HepG2 (cell line): Measurements from ENCODE around the gene TXNL4A. TPM values are rescaled to one million over a fixed set of nuclear protein-coding genes. Genes with fewer than 3 reads are reported as not detected.

ENCODE experiments used
- ATAC-seq: fragments of 200-7000 bp; cut with Tn5 transposase; 3 replicates; pipeline ENCODE4 v1.9.1; 2020; ENCODE audit warnings: mild to moderate bottlenecking, moderate library complexity
- BruUV-seq: library from RNA; stranded (reverse); fragments of 400-500 nt; replicated peaks from 2 replicates; lab custom pipeline; 2021; lab: Mats Ljungman, UMichigan
- CTCF ChIA-PET: fragments of 300-600 bp; formaldehyde crosslinking; extraction: SDS; loops from one replicate; lab custom pipeline; 2021; ENCODE audit warnings: low total read pairs, inconsistent platforms, low intra/inter-chr PET ratio; lab: Yijun Ruan, JAX
- POLR2A ChIA-PET: fragments of 350-600 bp; sonication (Branson Sonifier 250); formaldehyde crosslinking; loops from one replicate; lab custom pipeline; 2020; ENCODE audit warnings: antibody characterized with exemption, inconsistent platforms; lab: Yijun Ruan, JAX
- DNase-seq: peaks from one replicate; pipeline ENCODE4 v3.0.0-alpha.2; 2015; ENCODE audit warnings: low spot score
- FAIRE-seq: peaks from 3 replicates; lab custom pipeline; 2011; peaks lifted over from hg19 to GRCh38; lab: Jason Lieb, UNC
- H2AFZ ChIP-seq: one replicate; pipeline ENCODE4 v1.6.1; 2011; ENCODE audit warnings: low read length, inconsistent platforms
- H3K27ac ChIP-seq: fragments of 300-600 bp; 3 replicates; pipeline ENCODE4 v1.8.0; 2011; ENCODE audit warnings: mixed run types, mild to moderate bottlenecking, mixed read lengths, low read length, inconsistent platforms; ENCODE audit not compliant: insufficient read depth; ENCODE audit errors: extremely low read length
- H3K27me3 ChIP-seq, 2 experiments: fragments of 200-600 bp in 1 of 2; 2 replicates in 1 of 2; 3 replicates in 1 of 2; pipeline versions ENCODE4 v1.6.0 to v1.8.0; 2011; ENCODE audit warnings: low read length in 2 of 2, mild to moderate bottlenecking in 2 of 2, moderate library complexity in 2 of 2, inconsistent platforms in 1 of 2; ENCODE audit not compliant: insufficient read depth in 2 of 2, control insufficient read depth in 1 of 2
- H3K36me3 ChIP-seq, 2 experiments: fragments of 200-600 bp in 1 of 2; replicated peaks in 1 of 2; 2 replicates in 1 of 2; 3 replicates in 1 of 2; pipeline versions ENCODE4 v1.5.1 to v1.8.0; 2011; ENCODE audit warnings: low read length in 2 of 2, inconsistent platforms in 1 of 2; ENCODE audit not compliant: insufficient read depth in 2 of 2, control insufficient read depth in 1 of 2
- H3K4me1 ChIP-seq: 2 replicates; pipeline ENCODE4 v1.5.1; 2012; ENCODE audit warnings: low read length, inconsistent platforms; ENCODE audit not compliant: insufficient read depth
- H3K4me2 ChIP-seq: 2 replicates; pipeline ENCODE4 v1.6.0; 2011; ENCODE audit warnings: low read depth, low read length, inconsistent platforms
- H3K4me3 ChIP-seq, 3 experiments: fragments of 200-600 bp in 1 of 3; sonication (generic), shearing (Covaris generic) in 1 of 3; replicated peaks in 1 of 3; 2 replicates each; pipeline ENCODE4 v1.5.1; 2011 to 2016; ENCODE audit warnings: low read length in 3 of 3, inconsistent platforms in 2 of 3, low read depth in 2 of 3, mild to moderate bottlenecking in 2 of 3, control low read depth in 1 of 3, mixed read lengths in 1 of 3; ENCODE audit not compliant: insufficient read depth in 1 of 3
- H3K79me2 ChIP-seq: one replicate; pipeline ENCODE4 v1.6.1; 2011; ENCODE audit warnings: low read length, inconsistent platforms; ENCODE audit not compliant: insufficient read depth
- H3K9ac ChIP-seq: 2 replicates; pipeline ENCODE4 v1.6.0; 2011; ENCODE audit warnings: mild to moderate bottlenecking, low read depth, low read length, inconsistent platforms; ENCODE audit not compliant: insufficient read depth
- H3K9me3 ChIP-seq: 2 replicates; pipeline ENCODE4 v1.5.1; 2012; ENCODE audit warnings: mild to moderate bottlenecking, low read length
- H4K20me1 ChIP-seq: 2 replicates; pipeline ENCODE4 v1.6.0; 2011; ENCODE audit warnings: inconsistent platforms, mild to moderate bottlenecking, low read length, moderate library complexity; ENCODE audit not compliant: insufficient read depth
- CEBPB ChIP-seq: IDR thresholded peaks from 2 replicates; pipeline ENCODE4 v1.6.1; 2011; ENCODE audit warnings: low read depth, low read length, improper control_type of control experiment, borderline replicate concordance
- DNMT1 ChIP-seq: sonication (generic); formaldehyde crosslinking; IDR thresholded peaks from 2 replicates; pipeline ENCODE4 v1.5.1; 2020; ENCODE audit warnings: mild to moderate bottlenecking, missing genetic modification reagents
- KLF16 ChIP-seq, 2 experiments: sonication (generic) in 1 of 2; formaldehyde crosslinking in 1 of 2; IDR thresholded peaks; 2 replicates each; pipeline versions ENCODE4 v1.6.1 to v1.8.0; 2016 to 2023; ENCODE audit warnings: missing genetic modification reagents in 2 of 2, missing compliant biosample characterization in 1 of 2
- SALL2 ChIP-seq: sonication (generic); formaldehyde crosslinking; IDR thresholded peaks from 2 replicates; pipeline ENCODE4 v1.8.1; 2023; ENCODE audit warnings: mild to moderate bottlenecking, missing genetic modification reagents, inconsistent platforms
- TAF15 ChIP-seq: fragments of 200-400 bp; formaldehyde crosslinking; IDR thresholded peaks from one replicate; pipeline ENCODE4 v1.6.1; 2018; ENCODE audit warnings: mild to moderate bottlenecking, low read depth, low read length; ENCODE audit not compliant: poor library complexity, severe bottlenecking
- TOE1 ChIP-seq: sonication (generic); formaldehyde crosslinking; IDR thresholded peaks from 2 replicates; pipeline ENCODE4 v1.4.0; 2020; ENCODE audit warnings: mild to moderate bottlenecking, missing genetic modification reagents
- WGBS: methylation state at CpG from one replicate; pipeline ENCODE4 v1.1.6; 2017; ENCODE audit warnings: low lambda C conversion rate; 5-methylcytosine and 5-hydroxymethylcytosine counted together
- in situ Hi-C: cut with HindIII; loops from 2 replicates; pipeline ENCODE4 v1.10.0; 2017; ENCODE audit warnings: low pct_unique_long_range_greater_than_20kb; ENCODE audit not compliant: extremely low pct_ligation_motif_present
- intact Hi-C: fragments of 100-400 bp; cut with micrococcal nuclease; formaldehyde crosslinking; loops from one replicate; pipeline ENCODE4 v1.10.0; 2022; ENCODE audit not compliant: unreplicated experiment
- polyA plus RNA-seq, 8 experiments: library from polyadenylated mRNA; depleted of rRNA in 3 of 8; stranded (reverse) in 7 of 8; unstranded in 1 of 8; fragments of >200 nt; fragmentation: Illumina TruSeq in 4 of 8; extraction: Trizol in 4 of 8; gene quantifications; 2 replicates each; pipeline versions ENCODE4 v1.2.1 to v1.2.3, GENCODE V29; 2011 to 2016; ENCODE audit warnings: low read depth in 4 of 8, missing spikeins in 1 of 8, mixed read lengths in 1 of 8; ENCODE audit not compliant: insufficient read depth in 1 of 8
- total RNA-seq, 5 experiments: library from RNA; depleted of rRNA; stranded (reverse); fragments of >200 nt; fragmentation: Illumina TruSeq; extraction: Trizol; gene quantifications; 2 replicates each; pipeline ENCODE4 v1.2.3, GENCODE V29; 2016; ENCODE audit warnings: low read depth in 1 of 5
- TF ChIP-seq, protein P1 (sequence below): IDR thresholded peaks from 2 replicates; pipeline ENCODE4 v1.4.0; 2020; ENCODE audit warnings: mild to moderate bottlenecking, missing genetic modification reagents
- TF ChIP-seq, protein P2 (sequence below): sonication (generic); formaldehyde crosslinking; IDR thresholded peaks from 2 replicates; pipeline ENCODE4 v1.5.0; 2020; ENCODE audit warnings: mild to moderate bottlenecking, missing genetic modification reagents, borderline replicate concordance
- TF ChIP-seq, protein P3 (sequence below): sonication (generic); formaldehyde crosslinking; IDR thresholded peaks from 2 replicates; pipeline ENCODE4 v1.4.0; 2020; ENCODE audit warnings: mild to moderate bottlenecking, missing genetic modification reagents

Gene TXNL4A
- total and polyA plus RNA-seq, 2 of the 13 experiments (the other 11 are each of a cell fraction or from before 2014, with no cell fraction given): 172 to 202 TPM

DNA sequence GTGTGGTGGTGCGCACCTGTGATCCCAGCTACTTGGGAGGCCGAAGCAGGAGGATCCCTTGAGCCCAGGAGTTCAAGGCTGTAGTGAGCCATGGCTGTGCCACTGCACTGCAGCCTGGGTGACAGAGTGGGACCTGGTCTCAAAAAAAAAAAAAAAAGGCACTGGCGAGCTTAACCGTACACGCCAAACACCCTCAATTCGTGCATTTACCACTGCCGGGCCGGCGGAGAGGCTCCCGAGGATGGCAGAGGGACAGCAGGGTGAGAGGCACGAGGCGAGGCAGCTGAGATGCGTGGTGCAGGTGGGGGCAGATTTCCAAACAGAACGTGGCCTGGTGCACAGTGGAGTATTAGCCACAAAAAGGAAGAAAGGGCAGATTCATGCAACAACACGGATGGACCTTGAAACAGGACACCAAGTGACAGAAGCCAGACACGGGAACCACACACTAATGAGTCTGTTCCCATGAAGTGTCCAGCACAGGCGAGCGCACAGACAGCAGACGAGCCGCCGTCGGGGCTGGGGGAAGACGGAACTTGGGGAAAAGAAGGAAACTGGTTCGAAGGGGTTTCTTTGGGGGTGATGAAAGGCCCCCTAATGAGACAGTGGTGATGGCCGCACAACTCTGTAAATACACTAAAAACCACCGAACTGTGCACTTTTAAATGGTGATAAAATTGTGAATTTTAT, 64.3 kb downstream of the TXNL4A start (continued):
- TF ChIP-seq, protein P1, sequence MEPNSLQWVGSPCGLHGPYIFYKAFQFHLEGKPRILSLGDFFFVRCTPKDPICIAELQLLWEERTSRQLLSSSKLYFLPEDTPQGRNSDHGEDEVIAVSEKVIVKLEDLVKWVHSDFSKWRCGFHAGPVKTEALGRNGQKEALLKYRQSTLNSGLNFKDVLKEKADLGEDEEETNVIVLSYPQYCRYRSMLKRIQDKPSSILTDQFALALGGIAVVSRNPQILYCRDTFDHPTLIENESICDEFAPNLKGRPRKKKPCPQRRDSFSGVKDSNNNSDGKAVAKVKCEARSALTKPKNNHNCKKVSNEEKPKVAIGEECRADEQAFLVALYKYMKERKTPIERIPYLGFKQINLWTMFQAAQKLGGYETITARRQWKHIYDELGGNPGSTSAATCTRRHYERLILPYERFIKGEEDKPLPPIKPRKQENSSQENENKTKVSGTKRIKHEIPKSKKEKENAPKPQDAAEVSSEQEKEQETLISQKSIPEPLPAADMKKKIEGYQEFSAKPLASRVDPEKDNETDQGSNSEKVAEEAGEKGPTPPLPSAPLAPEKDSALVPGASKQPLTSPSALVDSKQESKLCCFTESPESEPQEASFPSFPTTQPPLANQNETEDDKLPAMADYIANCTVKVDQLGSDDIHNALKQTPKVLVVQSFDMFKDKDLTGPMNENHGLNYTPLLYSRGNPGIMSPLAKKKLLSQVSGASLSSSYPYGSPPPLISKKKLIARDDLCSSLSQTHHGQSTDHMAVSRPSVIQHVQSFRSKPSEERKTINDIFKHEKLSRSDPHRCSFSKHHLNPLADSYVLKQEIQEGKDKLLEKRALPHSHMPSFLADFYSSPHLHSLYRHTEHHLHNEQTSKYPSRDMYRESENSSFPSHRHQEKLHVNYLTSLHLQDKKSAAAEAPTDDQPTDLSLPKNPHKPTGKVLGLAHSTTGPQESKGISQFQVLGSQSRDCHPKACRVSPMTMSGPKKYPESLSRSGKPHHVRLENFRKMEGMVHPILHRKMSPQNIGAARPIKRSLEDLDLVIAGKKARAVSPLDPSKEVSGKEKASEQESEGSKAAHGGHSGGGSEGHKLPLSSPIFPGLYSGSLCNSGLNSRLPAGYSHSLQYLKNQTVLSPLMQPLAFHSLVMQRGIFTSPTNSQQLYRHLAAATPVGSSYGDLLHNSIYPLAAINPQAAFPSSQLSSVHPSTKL (CRISPR knock-in tag): no peak
- no peak for TF ChIP-seq KLF16 (CRISPR knock-in tag; IDR thresholded peaks at IDR 0.05)

DNA sequence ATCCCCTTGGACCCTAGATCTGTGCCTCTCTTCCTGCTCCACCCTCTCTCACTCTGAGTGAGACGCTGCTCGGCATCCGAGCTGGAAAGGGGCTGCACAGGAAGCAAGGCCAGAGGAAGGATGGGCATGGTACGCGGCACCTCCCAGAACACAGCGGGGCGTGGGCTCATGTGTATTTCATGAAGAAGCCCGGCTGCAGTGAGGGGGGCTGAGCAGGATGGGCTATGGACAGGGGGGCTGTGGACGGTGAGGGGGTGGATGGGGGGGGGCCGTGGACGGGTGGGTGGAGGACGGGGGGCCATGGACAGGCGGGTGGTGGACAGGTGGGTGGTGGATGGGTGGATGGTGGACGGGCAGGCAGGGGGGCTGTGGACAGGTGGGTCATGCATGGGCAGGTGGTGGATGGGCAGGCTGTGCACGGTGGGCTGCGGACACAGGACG, 65.4 kb downstream of the TXNL4A start:
- H3K27me3 ChIP-seq: no peaks in the 10 kb centered on the region
- H3K27ac ChIP-seq: no peak overlapping the region
- H3K4me3 ChIP-seq: no peak overlapping the region
- FAIRE-seq: no peak
- H4K20me1 ChIP-seq: peaks cover 63% of the 10 kb centered on the region
- BruUV-seq: no TSS peak
- H2AFZ ChIP-seq: no peak overlapping the region
- in situ Hi-C loops: no loop called here
- no peak overlapping the region for H3K9ac ChIP-seq
- ChIA-PET CTCF (no interaction called here), POLR2A (no interaction called here)
- peaks cover 36% of the 10 kb centered on the region for H3K79me2 ChIP-seq
- H3K36me3 ChIP-seq: peaks cover 6 to 52% of the 10 kb centered on the region in 2 experiments
- no peaks in the 10 kb centered on the region for H3K9me3 ChIP-seq
- H3K4me1 ChIP-seq: no peaks in the 10 kb centered on the region
- no peak overlapping the region for H3K4me2 ChIP-seq
- DNase-seq: no peak
- no peak for ATAC-seq
- WGBS: 93% methylated on average over 17 of the region's 17 CpGs
- intact Hi-C loops: no loop called here
- TF ChIP-seq, protein P2, sequence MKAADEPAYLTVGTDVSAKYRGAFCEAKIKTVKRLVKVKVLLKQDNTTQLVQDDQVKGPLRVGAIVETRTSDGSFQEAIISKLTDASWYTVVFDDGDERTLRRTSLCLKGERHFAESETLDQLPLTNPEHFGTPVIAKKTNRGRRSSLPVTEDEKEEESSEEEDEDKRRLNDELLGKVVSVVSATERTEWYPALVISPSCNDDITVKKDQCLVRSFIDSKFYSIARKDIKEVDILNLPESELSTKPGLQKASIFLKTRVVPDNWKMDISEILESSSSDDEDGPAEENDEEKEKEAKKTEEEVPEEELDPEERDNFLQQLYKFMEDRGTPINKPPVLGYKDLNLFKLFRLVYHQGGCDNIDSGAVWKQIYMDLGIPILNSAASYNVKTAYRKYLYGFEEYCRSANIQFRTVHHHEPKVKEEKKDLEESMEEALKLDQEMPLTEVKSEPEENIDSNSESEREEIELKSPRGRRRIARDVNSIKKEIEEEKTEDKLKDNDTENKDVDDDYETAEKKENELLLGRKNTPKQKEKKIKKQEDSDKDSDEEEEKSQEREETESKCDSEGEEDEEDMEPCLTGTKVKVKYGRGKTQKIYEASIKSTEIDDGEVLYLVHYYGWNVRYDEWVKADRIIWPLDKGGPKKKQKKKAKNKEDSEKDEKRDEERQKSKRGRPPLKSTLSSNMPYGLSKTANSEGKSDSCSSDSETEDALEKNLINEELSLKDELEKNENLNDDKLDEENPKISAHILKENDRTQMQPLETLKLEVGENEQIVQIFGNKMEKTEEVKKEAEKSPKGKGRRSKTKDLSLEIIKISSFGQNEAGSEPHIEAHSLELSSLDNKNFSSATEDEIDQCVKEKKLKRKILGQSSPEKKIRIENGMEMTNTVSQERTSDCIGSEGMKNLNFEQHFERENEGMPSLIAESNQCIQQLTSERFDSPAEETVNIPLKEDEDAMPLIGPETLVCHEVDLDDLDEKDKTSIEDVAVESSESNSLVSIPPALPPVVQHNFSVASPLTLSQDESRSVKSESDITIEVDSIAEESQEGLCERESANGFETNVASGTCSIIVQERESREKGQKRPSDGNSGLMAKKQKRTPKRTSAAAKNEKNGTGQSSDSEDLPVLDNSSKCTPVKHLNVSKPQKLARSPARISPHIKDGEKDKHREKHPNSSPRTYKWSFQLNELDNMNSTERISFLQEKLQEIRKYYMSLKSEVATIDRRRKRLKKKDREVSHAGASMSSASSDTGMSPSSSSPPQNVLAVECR: no peak
- TF ChIP-seq KLF16 (CRISPR knock-in tag; IDR thresholded peaks at IDR 0.05): no peak
- no peak for TF ChIP-seq TOE1 (CRISPR knock-in tag)
- no peak for TF ChIP-seq SALL2 (CRISPR knock-in tag)
- TF ChIP-seq DNMT1 (CRISPR knock-in tag): no peak
- TF ChIP-seq, protein P3, sequence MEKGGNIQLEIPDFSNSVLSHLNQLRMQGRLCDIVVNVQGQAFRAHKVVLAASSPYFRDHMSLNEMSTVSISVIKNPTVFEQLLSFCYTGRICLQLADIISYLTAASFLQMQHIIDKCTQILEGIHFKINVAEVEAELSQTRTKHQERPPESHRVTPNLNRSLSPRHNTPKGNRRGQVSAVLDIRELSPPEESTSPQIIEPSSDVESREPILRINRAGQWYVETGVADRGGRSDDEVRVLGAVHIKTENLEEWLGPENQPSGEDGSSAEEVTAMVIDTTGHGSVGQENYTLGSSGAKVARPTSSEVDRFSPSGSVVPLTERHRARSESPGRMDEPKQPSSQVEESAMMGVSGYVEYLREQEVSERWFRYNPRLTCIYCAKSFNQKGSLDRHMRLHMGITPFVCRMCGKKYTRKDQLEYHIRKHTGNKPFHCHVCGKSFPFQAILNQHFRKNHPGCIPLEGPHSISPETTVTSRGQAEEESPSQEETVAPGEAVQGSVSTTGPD (CRISPR knock-in tag): no peak
- TF ChIP-seq TAF15: no peak
- TF ChIP-seq CEBPB: no peak
